Measurements from ENCODE around the gene CYTH1.

The CYTH1 gene

DNA sequence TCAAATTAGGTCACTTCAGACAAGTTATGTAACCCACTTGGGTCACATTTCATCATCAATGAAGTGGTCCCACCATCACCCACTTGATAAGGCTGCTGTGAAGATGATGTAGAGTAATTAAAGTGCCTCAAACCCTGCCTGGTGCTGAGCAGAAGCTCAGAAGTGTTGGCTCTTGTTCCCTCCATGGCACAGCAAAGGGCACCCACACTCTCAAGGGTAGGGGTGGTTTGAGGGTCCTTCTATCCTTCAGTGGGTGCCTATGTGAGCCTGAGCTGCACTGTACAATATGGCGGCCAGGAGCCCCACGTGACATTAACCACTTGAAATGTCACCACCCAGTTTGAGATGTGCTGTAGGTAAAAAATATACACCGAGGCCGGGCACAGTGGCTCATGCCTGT lies 71.5 kb downstream of the CYTH1 start:
- Mint-ChIP-seq H3K4me3 (peak overlapping the region; percentile 38), H3K27me3 (no peaks in the 10 kb centered on the region), H3K9me3 (no peaks in the 10 kb centered on the region), H3K36me3 (peaks cover 7% of the 10 kb centered on the region), H3K4me1 (peaks cover 49% of the 10 kb centered on the region), H3K27ac (peak overlapping the region; percentile 90)
- no peak for ATAC-seq (ENCODE audit: low read depth)
- no peak for DNase-seq (ENCODE audit: low spot score in 2 of 2)

DNA sequence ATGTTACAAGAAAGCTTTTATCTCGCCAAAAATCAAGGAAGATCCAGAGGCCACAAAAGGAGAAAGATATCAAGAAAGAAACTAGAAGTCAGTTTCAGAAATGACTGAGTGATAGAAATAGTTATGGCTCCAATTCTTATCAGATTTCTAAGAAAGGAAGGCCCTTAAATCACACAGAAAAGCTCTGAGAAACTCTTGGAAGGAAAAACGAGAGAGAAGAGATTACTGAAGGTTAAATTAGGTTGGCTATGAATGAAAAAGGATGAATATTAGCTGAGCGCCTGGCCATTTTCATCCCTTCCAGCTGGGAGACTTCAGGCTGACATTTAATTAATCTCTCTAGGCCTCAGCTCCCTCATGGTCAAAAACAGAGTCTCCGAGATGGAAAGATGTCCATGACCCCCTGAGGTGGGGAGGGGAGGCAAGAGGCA lies 72.3 kb downstream of the CYTH1 start:
- Mint-ChIP-seq H3K36me3 (peaks cover 13% of the 10 kb centered on the region), H3K27me3 (no peaks in the 10 kb centered on the region), H3K4me1 (peaks cover 43% of the 10 kb centered on the region), H3K9me3 (no peaks in the 10 kb centered on the region), H3K27ac (peak overlapping the region; percentile 90), H3K4me3 (peak overlapping the region; percentile 50)
- ATAC-seq (ENCODE audit: low read depth), result no peak
- no peak for DNase-seq (ENCODE audit: low spot score in 2 of 2)

DNA sequence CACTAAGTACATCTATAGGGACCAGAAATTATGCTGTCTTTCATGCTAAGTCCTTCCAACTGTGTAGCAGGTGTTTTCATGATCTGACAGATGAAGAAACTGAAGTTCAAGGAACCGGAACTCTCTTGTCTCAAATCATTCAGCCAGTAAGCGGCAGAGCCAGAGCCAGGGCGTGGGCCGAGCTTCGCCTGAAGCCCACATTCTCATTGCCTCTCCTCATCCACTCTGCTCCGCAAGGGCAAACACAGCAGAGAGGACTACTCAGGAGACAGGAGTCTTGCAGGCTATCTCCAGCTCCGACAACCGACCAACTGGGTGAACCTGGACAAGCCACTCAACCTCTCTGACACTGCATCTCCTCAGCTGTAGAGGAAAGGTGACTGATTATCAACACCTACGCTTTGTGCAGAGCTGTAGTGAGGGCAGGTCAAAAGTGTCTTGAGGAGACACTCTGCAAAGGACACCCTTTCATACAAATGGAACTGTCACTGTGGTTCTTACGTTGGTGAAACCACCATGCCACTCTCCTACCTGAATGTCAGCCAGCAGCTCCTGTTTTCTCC lies 72.9 kb downstream of the CYTH1 start:
- Mint-ChIP-seq H3K36me3 (peaks cover 10% of the 10 kb centered on the region), H3K4me1 (peaks cover 37% of the 10 kb centered on the region), H3K27ac (peak overlapping the region; percentile 90), H3K27me3 (no peaks in the 10 kb centered on the region), H3K4me3 (peak overlapping the region; percentile 50), H3K9me3 (no peaks in the 10 kb centered on the region)
- DNase-seq (ENCODE audit: low spot score in 2 of 2) (no peak), ATAC-seq (ENCODE audit: low read depth) (peak; percentile 50)

DNA sequence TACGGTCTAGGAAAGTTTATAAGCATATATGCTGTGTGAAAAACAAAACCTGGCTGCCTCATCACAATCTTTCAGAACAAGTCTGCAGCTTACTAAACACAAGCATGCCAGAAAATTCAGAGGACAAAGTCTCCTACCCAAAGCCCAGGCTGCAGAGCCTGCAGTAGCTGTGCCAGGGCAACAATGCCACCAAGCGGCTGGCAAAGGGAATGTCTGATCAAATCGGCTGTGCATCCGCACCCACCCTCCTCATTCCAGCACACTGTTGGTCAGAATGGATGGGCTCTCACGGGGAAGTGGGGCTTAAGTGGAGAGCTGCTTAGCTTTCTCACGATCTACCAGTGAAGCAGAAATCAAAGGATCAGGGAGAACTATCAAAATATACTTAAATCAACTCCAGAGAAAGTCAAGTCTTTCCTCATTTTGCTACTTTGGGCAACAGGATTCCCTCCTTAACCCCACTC lies 73.5 kb downstream of the CYTH1 start:
- H3K9me3 Mint-ChIP-seq, result no peaks in the 10 kb centered on the region

DNA sequence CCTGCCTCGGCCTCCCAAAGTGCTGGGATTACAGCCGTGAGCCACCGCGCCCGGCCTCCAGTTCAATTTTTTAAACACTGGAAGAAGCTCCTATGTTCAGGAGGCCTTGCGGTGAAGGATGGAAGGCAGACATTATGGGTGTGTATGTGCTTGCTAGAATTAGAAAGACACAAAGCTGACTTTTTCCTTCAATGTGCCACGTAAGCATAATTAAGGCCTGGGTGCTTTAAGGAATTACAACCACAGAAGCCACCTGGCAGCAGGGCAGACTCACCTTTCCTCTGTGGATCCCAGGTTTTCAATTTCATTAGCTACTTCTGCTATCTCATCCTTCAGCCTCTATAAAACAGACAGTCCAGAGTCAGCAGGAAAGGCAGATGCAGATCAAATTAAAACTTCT lies 74.2 kb downstream of the CYTH1 start:
- Mint-ChIP-seq H3K4me3 (no peak overlapping the region), H3K27ac (peak overlapping the region; percentile 90), H3K9me3 (no peaks in the 10 kb centered on the region), H3K4me1 (peaks cover 34% of the 10 kb centered on the region), H3K36me3 (peaks cover 13% of the 10 kb centered on the region), H3K27me3 (no peaks in the 10 kb centered on the region)
- DNase-seq (ENCODE audit: low spot score in 2 of 2) (no peak), ATAC-seq (ENCODE audit: low read depth) (no peak)

More for the DNA sequence above, 73.5 kb downstream of the CYTH1 start:
- Mint-ChIP-seq H3K4me3 (peak overlapping the region; percentile 52), H3K27ac (peak overlapping the region; percentile 90), H3K27me3 (no peaks in the 10 kb centered on the region), H3K4me1 (peaks cover 36% of the 10 kb centered on the region), H3K36me3 (peaks cover 11% of the 10 kb centered on the region)
- ATAC-seq (ENCODE audit: low read depth) (peak; percentile 51), DNase-seq (ENCODE audit: low spot score in 2 of 2) (peak in 1 of 2 donors; percentile 48)

DNA sequence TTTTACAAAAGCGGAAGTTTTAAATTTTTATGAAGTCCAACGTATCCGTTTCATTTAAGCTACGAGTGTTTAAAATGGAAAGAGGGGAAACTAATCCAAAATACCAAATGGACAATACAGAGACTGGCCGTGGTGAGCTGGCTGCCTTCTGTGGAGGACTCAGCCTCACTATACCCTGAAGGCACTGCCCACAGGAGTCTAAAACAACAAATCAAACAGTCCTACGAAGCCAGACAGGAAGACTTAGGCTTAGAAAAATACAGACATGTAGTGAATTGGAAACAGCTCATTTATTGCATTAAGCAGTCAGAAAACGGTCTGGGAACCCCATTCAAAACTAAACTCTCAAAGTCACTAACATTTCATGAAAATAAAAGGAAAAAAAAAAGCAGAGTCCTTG lies 75.1 kb downstream of the CYTH1 start:
- no peaks in the 10 kb centered on the region for H3K9me3 Mint-ChIP-seq
- peak overlapping the region; percentile 81 for H3K27ac Mint-ChIP-seq
- peaks cover 31% of the 10 kb centered on the region for H3K4me1 Mint-ChIP-seq
- no peak for DNase-seq (ENCODE audit: low spot score in 2 of 2)
- H3K36me3 Mint-ChIP-seq, result peaks cover 15% of the 10 kb centered on the region
- no peak overlapping the region for H3K4me3 Mint-ChIP-seq
- no peaks in the 10 kb centered on the region for H3K27me3 Mint-ChIP-seq
- no peak for ATAC-seq (ENCODE audit: low read depth)

DNA sequence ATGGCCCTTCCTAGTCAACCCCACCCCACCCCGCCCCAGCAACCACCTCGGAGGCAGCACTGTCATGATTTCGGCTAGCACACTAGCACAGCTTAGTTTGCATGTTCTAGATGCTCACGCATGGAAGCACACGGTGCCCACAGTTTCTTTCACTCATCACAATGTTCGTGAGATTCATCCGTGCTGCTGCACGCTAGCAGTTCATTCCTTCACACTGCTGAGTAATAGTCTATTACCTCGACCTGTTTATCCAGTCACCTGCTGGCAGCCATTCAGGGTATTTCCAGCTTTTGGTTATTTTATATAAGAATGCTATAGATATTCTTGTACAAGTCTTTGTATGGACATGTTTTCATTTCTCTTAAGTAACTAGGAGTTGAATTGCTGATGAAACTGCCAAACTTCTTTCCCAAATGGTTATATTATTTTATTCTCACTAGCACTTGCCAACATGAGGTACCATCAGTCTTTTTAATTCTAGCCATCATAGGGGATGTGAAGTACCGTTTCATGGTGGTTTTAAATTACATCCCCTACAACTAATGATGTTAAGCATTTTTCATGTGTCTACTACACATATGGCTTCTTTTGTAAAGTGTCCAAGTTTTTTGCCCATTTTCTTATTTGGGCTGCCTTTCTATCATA lies 75.7 kb downstream of the CYTH1 start:
- Mint-ChIP-seq H3K4me3 (no peak overlapping the region), H3K9me3 (no peaks in the 10 kb centered on the region), H3K27ac (peak overlapping the region; percentile 81), H3K27me3 (no peaks in the 10 kb centered on the region), H3K36me3 (peaks cover 15% of the 10 kb centered on the region), H3K4me1 (peaks cover 28% of the 10 kb centered on the region)
- peak; percentile 92 for ATAC-seq (ENCODE audit: low read depth)
- peak in 1 of 2 donors; percentile 54 for DNase-seq (ENCODE audit: low spot score in 2 of 2)

DNA sequence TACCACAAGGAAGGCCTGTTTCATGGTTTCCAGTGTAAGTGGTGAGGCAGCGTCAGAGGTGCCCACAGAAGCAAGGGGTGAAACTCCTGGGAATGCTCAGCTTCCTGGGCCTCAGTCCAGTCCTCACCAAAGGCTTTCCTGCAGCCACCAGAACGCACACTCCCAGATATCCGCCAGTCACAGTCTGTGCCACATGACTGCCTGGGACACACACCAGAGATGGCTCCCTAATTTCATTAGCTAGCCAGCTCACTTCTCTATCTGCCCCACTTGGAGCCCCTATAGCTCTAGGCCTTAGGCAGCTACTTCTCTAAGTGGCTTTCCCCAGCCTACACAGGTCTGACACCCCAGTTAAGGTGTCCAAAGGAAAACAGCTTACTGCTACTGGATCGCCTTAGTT lies 77.0 kb downstream of the CYTH1 start:
- no peaks in the 10 kb centered on the region for H3K27me3 Mint-ChIP-seq
- no peak for ATAC-seq (ENCODE audit: low read depth)
- H3K9me3 Mint-ChIP-seq, result no peaks in the 10 kb centered on the region
- peak overlapping the region; percentile 81 for H3K27ac Mint-ChIP-seq
- no peak for DNase-seq (ENCODE audit: low spot score in 2 of 2)
- no peak overlapping the region for H3K4me3 Mint-ChIP-seq
- peaks cover 22% of the 10 kb centered on the region for H3K4me1 Mint-ChIP-seq
- H3K36me3 Mint-ChIP-seq, result peaks cover 17% of the 10 kb centered on the region

DNA sequence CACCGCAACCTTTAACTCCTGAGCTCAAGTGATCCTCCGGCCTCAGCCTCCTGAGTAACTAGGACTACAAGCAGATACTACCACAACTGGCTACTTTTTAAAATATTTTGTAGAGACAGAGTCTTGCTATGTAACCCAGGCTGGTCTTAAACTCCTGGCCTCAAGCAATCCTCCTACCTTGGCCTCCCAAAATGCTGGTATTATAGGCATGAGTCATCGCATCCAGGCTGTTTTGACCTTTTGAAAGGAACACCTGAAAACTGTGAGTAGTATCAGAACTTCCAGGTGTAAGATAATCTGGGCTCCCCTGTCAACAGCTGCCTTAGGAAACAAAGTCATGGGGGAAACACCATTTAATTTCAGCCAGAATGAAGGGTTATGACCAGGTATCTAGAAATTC lies 77.5 kb downstream of the CYTH1 start:
- Mint-ChIP-seq H3K27ac (no peak overlapping the region), H3K4me3 (no peak overlapping the region), H3K27me3 (no peaks in the 10 kb centered on the region), H3K36me3 (peaks cover 17% of the 10 kb centered on the region), H3K9me3 (no peaks in the 10 kb centered on the region), H3K4me1 (peaks cover 17% of the 10 kb centered on the region)
- ATAC-seq (ENCODE audit: low read depth) (no peak), DNase-seq (ENCODE audit: low spot score in 2 of 2) (no peak)

DNA sequence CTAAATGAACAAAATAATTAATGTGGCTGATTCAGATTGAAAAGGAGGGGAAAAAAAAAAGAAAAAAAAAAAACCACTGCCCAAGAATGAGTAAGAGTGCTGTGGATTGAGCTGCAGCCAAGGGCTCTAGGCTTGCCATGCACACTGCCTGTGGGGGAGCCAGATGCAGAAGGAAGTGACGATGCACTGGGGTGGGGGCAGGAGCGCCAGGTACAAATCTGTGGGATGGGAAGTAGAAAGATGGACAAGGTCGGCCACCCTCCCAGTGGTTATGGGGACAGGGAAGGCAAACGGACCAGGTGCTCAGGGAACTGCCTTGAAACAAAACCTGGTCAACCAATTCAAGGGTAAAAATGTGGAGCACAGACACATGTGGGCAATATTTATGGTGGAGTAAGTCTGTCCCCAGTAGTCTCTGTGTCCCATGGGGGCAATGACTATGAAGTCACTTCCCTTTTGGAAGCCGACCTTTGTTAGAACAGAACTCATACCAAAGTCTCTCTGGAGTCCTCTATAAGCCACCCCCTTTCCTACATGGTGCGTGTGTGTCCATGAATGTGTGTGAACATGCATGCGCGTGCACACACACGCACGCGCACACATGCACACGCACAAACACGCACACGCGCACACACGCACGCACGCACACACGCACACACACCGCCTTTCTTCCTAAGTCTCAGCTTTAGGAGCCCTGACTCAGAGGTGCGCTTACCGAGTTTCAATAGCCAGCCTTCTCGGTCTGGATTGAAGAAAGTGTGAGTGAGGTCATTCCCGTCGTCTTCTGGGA lies 84.3 kb downstream of the CYTH1 start:
- DNase-seq (ENCODE audit: low spot score in 2 of 2), result no peak
- Mint-ChIP-seq H3K27me3 (no peaks in the 10 kb centered on the region), H3K27ac (peak overlapping the region; percentile 86), H3K4me1 (peaks cover 45% of the 10 kb centered on the region), H3K36me3 (peaks cover 41% of the 10 kb centered on the region), H3K9me3 (no peaks in the 10 kb centered on the region), H3K4me3 (peak overlapping the region; percentile 1)
- peak; percentile 66 for ATAC-seq (ENCODE audit: low read depth)

DNA sequence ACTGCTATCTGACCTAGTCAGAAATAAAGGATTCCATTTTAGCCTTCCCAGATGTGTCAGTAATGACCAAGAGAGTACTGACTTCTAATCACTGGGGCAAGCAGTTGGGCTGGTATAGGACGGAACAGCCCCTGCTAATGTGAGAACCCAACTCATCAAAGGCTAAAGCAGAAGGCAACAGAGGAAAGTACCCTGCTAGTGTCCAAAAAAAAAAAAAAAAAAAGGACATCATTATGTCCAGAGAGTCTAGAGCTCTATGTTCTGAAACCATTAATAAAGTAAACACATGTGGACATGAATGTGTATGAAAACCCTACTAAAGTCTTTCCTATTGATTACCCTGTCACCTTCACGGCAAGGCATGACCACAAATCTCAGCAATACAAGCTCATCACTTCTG lies 85.0 kb downstream of the CYTH1 start:
- Mint-ChIP-seq H3K9me3 (no peaks in the 10 kb centered on the region), H3K4me3 (peak overlapping the region; percentile 54), H3K27me3 (no peaks in the 10 kb centered on the region), H3K27ac (peak overlapping the region; percentile 86), H3K36me3 (peaks cover 45% of the 10 kb centered on the region), H3K4me1 (peaks cover 49% of the 10 kb centered on the region)
- no peak for ATAC-seq (ENCODE audit: low read depth)
- no peak for DNase-seq (ENCODE audit: low spot score in 2 of 2)

DNA sequence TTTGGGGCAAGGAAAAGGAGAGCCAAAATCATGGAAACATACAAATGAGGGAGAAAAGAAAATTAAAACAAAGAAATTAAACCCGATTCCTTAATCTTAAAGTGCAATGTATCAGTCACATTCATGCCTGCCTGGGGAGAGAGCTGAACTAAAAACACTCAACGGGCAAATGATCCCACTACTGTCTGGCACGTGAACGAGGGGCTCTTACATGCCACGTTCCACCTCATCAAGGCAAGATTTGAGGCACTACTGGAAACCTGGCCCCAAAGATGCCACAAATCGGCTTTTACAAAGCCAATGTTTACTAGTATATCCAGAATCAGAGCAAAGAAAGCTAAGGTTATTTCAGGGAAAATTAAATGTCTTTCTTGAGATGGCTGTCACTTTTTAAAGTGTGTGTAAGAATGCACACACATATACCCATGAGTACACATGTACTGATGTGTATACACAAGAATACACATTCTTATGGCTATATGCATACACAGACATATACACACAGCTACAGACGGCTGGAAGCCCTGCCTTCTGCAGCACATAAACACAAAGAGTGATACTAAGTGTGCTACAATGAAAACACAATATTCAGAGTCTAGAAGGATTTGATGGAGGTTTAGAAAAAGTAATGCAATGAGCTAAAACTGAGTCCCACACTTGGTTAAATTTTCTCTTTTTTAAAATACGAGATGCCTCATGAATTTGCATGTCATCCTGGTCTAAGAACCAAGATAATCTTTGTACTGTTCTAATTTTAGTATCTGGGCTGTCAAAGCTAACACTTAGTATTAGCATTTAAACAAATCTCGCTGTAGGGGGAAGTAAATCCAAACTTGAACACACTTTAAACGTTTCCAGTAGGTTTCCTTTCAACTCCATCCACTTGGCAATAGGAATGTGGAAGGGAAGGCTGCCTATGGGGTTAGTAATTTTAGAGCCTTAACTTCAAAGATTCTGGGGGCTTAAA lies 85.8 kb downstream of the CYTH1 start:
- Mint-ChIP-seq H3K27me3 (no peaks in the 10 kb centered on the region), H3K36me3 (peaks cover 47% of the 10 kb centered on the region), H3K4me3 (peak overlapping the region; percentile 70), H3K4me1 (peaks cover 51% of the 10 kb centered on the region), H3K9me3 (no peaks in the 10 kb centered on the region), H3K27ac (peak overlapping the region; percentile 86)
- peak; percentile 41 for ATAC-seq (ENCODE audit: low read depth)
- DNase-seq (ENCODE audit: low spot score in 2 of 2), result no peak

DNA sequence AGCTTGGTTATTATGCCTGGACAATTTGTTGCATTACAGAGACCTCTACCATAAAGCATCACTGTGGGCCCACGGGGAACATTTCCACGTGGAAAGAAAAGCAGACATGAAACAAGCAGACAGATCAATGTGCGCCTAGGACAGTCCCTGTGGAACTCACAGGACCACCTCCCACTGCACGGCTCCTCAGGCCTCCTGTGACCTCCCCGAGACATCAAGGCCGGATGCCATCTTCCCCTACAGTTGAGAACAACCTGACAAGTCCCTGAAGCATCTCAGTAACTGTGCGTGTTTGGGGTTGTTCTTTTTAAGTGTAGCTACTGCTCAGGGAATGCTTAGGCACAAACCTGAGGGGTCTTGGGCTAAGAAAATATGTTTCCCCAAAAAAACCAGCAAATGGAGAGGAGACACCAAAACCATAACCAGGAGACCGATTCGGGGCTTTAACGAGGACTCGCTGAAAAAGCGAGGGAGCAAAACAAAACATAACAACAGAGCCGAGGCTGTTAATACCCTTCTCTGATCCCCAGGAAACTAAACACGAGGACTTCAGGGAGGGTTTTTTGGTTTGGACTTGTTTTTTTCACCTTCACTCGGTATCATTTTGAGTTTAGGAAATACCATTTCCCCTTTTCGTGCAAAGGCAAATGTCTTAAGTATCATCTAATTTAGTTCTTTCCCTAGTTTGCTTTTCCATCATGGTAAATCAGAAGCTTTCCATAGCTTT lies 87.1 kb downstream of the CYTH1 start:
- Mint-ChIP-seq H3K27ac (peak overlapping the region; percentile 86), H3K27me3 (no peaks in the 10 kb centered on the region), H3K9me3 (no peaks in the 10 kb centered on the region), H3K36me3 (peaks cover 45% of the 10 kb centered on the region), H3K4me1 (peaks cover 51% of the 10 kb centered on the region), H3K4me3 (peak overlapping the region; percentile 70)
- ATAC-seq (ENCODE audit: low read depth), result peak; percentile 55
- DNase-seq (ENCODE audit: low spot score in 2 of 2), result no peak
